Measurements from ENCODE around the gene BRD1.

- TF ChIP-seq POLR2AphosphoS5 (IDR thresholded peaks at IDR 0.05) (no peak), POLR2A (IDR thresholded peaks at IDR 0.05) (no peak)
These were observed 39.2 kb downstream of the BRD1 start for GRCh38 chr22:49788504-49788903.

Data from transverse colon (tissue), 3 donors.